NOMO-1 treated with dmso at 0.1 percent for 144 hours (cell line): ENCODE measurements around the gene C19orf38.
"Not testable (repeated sequence)": the region's sequence is repeated elsewhere in the genome, so short reads cannot be mapped to it uniquely, and the experiment has no call there.

ENCODE experiments used
- DNase-seq: peaks from one replicate; lab custom pipeline; 2025; ENCODE audit not compliant: unreplicated experiment; lab: John Stamatoyannopoulos, UW

The C19orf38 gene

DNA sequence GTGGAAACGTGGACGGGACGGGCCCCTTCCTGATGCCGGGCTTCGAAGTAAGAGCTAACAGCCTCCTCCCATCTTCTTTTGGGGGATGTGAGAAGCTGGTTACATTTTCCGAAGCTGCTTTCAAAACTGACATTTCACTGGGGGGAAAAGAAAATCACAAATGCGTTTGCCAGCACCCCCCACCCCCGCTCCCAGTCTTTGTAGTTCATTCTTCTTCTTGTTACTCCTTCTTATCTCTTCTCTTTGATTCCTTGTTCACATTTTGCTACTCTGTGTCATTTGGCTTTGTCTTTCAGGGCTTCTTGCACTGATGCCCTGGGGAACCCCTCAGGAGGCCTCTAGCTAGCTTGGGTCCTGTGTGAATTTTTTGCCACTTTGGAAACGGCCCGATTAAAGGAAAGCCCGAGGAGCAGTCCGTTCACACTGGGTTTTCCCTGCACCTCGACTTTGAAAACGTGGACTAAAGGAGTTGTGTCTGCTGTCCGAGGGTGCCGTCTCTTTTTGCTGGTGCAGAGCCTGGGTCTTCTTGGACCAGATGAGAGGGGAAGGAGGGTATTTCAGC, 24.4 kb downstream of the C19orf38 start:
- no peak for DNase-seq

DNA sequence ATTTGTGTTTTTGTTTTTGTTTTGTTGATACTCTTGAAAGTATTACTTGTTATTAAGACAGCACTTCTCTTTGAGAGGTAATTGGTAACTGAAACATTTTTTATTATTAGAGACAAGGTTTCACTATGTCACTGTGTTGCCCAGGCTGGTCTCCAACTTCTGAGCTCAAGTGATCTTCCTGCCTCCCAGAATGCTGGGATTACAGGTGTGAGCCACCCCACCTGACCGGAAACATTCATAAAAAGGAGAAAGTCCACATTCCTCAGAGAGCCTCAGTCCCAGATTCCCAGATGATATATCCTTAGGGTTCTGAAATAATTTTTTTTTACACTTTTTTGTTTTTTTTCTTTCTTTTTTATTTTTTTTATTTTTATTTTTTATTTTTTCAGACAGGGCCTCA, 25.8 kb downstream of the C19orf38 start:
- no peak for DNase-seq

DNA sequence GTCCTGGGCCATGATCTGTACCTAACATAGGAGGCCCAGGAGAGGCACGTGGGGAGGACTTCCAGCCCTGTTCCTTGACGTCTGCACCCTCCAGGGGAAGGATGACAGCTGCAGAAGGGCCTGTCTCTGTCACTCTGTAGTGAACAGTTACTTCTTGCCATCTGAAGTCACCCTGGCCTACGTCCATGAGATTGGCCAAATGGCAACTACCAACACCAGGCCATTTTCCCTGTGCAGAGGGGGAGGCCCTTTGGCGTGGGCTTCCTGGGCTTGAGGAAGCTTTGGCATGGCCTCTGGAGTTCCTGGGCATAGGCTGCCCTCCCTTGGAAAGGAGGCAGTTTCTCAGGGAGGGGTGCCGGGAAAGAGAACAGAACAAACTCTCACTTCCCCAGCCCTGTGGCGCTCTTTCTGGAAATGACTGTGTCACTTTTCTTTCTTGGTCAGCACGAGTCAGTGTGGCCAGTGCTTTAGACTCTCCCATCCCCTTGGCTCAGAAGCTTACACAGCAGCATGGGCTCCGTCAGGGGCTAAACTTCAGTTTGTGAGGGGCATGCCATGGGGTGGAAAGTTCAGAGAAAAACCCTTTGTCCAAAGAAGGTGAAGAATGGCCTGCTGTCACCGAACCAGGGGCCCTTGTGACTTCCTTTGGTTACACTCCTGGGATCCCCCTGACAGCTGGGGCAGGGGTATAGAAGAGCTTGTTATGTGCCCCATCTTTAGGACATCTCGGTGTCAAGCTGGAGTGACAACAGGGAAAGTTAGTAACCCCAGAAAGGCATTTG, 28.4 kb downstream of the C19orf38 start:
- DNase-seq = no peak

DNA sequence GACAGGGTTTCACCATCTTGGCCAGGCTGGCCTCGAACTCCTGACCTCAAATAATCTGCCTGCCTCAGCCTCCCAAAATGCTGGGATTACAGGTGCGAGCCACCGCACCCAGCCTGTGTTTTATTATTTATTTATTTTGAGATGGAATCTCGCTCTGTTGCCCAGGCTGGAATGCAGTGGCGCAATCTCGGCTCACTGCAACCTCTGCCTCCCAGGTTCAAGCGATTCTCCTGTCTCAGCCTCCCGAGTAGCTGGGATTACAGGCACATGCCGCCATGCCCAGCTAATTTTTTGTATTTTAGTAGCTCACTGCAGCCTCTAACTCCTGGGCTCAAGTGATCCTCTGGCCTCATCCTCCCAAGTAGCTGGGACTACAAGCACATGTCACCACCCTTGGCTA, 29.4 kb downstream of the C19orf38 start:
- DNase-seq = not testable (repeated sequence)

DNA sequence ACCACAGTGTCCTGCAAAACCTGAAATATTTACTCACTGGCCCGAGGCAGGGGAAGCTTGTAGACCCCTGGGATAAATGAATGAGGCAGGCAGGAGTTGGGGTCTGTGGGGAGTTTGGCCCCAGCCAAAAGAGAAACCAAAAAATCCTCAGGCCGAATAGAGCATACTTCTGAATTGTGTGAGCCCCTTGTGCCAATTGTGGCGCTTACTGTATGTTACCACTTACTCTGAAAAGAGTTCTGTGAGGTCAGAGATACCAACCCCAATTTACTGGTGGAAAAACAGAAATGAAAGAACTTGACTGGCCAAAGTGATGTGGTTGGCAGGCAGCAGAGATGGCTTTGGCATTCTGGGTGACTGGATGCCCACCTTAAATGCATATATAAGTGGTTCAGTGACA, 30.0 kb downstream of the C19orf38 start:
- no peak for DNase-seq

DNA sequence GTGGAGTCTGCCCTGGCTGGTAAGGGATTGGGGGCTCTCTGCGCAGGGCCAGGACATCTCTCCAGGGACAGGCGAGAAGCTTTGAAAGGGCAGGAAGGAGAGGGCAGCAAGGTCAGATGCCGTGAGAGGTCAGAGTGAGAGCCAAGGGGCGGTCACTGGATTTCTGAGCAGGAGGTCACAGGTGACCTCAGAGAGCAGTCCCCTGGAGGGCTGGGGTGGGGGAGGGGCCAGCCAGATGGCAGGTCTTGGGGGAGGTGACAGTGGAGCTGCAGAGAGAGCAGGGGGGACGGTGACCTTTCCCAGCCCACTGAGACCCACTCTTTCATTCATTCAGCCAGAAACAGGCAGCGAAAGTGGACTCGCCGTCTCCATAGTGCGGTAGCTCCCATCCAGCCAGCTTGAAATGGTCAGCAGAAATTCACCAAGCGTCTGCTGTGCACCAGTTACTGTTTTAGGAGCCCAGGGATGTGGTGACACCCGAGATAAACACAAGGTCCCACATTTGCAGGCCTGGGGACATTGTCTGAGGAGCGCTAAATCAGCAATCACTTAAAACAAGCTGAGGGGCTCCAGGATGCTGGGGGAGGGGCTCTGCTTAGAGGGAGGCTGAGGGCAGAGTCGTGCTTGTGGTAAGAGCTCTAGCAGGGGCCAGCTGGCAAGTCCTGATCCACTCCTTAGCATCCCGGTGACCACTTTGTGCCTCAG, 33.3 kb downstream of the C19orf38 start:
- no peak for DNase-seq

DNA sequence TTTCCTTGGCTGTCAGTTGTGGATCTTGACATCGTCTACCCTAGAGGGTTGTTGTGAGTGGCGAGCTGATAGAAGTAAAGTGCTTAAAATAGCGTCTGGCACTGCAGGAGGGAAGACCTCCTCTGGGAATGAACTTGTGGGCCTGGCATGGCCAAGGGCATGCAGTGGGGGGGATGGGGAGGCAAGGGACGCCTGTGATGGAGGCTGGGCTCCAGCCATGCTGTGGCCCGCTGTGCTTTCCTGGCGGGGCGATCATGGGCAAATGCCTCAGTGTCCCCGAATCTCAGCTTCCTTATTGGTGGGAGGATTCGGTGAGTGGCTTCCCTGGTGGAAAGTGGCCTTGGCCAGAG, 33.9 kb downstream of the C19orf38 start:
- no peak for DNase-seq

DNA sequence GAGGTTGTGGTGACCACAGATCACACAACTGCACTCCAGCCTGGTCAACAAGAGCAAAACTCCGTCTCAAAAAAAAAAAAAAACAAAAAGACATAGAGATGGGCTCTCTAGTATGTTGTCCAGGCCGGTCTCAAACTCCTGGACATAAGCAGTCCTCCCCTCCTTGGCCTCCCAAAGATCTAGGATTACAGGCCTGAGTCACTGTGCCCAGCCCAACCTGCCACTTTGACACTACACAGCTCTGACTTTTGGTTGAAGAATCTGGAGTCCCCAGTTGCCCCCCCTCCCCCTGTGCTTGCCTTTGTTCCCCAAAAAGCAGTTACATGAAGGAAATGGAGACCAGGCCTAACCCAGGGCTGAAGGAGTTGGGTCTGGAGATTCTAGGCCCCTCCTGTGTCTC, 36.1 kb downstream of the C19orf38 start:
- no peak for DNase-seq

DNA sequence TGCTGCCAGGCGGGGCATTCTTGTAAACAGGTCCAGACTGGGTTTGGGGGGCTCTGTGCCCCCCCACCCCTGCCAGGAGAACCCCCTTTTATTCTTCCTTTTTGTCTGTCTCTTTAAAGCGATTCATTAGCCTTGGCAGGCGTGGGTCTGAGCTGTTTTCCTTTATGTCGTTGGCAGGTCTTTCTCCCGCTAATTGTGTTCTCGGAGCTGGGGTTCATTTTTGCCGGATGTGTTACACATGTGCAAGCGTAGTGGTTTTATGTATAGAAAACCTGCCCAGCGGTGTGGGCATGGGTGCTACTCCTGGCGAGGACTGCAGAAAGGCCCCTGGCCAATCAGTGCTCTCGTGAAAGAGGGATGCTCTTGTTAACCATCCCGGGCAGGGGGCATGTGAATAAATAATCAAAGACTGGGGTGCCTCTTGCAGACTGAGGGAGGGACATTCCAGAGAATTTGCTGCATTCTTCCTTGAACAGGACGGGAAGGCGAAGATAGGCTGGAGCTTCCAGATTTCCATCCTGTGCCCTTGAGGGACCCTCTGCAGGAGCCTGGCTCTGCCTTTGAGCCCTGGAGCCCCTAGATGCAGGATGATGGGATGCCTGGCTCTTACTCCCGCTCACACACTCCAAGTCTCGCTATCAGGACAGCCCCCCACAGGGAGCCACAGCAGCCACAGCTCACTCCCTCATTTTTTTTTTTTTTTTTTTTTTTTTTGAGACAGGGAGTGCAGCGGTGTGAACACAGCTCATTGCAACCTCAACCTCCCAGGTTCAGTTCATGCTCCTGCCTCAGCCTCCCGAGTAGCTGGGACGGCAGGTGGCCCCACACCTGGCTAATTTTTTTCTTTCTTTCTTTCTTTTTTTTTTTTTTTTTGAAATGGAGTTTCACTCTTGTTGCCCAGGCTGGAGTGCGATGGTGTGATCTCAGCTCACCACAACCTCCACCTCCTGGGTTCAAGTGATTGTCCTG, 37.3 kb downstream of the C19orf38 start:
- no peak for DNase-seq

DNA sequence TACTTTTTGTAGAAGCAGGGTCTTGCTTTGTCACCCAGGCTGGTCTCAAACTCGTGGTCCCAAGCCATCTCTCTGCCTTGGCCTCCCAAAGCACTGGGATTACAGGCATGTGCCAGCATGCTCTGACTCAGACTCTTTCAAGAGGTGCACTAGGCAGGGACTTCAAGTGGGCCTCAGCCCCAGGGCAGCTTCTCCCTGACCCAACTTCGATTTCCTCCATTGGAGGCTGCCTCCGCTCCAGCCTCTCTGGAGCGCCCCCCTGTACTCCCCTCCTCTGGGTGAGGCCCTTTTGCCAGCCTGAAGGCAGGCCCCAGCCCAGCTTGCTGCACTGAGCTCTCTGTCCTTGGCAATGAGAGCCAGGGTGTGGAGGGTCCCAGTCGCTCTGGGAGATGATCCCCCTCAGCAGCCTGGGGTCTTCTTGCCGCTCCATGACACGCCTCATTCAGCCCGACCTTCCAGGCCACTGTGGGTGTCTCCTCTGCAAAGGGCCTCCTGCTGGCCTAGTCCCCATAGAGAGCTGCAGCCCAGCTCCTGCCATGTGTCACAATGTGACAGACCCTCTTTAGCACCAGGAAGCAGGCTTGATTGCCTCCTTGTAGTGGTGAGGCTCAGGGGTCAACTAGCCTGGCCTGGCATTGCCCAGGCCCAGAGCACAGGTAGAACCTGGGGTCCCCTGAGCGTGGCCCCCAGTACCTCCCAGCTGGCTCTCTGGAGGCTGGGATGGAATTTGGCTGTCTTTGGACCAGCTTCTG, 39.6 kb downstream of the C19orf38 start:
- DNase-seq = no peak

DNA sequence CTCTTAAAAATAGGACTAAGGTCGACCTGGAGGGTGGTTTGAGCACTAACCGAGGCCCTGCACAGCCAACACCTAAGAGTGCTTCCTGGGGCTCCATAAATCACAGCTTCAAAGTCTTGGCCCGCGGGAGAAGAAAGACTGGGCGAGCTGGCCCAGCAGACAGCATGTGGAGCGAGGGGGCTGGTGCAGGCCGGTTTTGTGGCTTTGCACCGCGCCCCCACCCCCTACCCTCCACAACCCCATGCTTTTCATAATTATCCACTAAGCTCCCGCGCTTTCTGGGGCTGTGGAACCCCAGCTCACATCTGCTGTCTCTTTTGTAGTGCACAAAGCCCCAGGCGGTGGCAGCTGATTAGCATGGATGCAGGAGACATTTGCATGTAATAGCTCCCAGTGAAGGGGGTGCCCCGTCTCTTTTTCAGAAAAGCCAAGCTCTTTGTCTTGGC, 40.2 kb downstream of the C19orf38 start:
- DNase-seq = no peak

DNA sequence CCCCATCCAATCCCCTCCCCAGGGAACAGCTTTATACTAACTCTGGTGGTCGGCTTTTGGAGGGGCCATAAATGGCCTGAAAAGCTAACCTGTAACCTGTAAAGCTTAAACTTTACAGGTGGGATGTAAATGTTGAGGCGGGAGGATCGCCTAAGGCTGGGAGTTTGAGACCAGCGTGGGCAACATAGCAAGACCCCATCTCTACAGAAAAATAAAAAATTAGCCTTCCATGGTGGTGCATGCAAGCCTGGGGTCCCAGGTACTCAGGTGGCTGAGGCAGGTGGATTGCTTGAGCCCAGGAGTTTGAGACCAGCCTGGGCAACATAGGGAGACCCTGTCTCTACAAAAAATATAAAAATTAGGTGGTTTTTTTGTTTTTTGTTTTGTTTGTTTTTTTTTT, 41.7 kb downstream of the C19orf38 start:
- no peak for DNase-seq

DNA sequence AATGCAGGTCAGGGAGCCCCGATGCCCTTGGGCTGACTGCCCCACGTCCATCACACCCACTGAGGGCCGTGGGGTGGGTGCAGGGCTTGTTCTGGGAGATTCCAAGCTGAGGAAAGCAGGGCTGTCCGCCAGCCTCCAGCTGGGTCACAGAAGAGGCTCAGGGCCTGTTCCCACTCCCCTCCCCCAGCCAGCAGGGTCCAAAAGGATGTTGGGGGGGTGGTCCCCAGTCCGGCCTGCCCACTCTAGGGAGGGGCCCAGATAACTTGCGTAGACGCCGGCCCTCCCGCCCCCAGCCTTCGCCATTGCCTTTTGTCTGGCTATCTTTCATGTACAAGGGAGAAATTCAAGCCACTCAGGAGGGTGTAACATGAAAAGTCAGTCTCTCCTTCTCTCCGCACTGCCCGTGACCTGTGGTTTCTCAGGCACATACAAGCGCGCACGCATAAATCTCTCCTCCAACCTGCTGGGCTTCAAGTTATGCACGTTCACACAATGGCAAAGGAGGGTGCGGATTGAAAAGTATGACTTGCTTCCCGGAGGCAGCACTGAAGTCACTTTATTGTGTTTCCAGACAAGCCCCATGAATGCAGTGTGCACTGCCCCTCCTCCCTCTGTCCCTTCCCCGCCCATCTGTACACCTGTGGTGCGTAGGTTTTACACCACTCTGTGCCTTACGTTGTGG, 43.3 kb downstream of the C19orf38 start:
- no peak for DNase-seq

DNA sequence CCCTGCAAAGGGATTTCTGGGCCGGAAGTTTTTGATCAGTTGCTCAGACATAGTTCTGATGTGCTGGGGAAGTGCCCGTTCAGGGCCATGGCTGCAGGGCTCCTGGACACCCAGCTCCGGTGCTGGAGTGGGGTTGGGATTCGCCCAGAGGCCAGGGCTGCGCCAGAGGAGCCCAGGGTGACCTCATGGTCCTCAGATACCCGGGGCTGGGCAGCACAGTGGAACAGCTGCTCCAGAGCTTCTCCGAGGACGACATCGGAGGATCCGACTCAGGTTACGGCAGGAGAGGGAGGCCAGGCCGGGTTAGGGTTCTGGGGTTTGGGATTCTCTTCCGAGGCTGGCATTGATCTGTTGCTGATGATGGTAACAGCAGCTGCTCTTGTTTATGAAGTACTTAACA, 44.0 kb downstream of the C19orf38 start:
- no peak for DNase-seq

DNA sequence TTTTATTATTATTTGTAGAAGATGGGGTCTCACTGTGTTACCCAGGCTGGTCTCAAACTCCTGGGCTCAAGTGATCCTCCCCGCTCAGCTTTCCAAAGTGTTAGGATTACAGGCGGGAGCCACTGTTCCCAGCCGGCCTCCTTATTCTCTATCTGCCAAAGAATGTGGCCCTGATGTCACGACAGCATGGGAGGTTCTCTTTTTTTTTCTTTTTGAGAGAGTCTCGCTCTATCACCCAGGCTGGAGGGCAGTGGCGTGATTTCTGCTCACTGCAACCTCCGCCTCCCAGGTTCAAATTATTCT, 46.6 kb downstream of the C19orf38 start:
- DNase-seq = no peak

DNA sequence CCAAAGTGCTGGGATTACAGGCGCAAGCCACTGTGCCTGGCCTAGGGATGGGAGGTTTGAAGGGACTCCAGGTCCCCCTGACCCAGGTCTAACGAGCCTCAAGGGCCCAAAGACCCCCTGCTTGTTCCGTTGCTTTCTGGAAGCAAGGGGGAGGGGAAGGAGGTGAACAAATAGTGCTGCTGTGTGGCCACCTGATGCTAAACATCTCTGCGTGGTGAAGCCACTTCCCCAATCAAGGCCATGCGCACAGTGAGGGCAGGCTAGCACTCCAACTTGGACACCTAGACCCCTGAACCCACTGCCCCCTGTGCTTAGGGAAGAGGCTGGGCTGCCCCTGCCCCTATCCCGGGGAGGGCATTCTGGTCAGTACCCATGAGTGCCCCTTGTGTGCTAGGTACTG, 47.1 kb downstream of the C19orf38 start:
- no peak for DNase-seq

DNA sequence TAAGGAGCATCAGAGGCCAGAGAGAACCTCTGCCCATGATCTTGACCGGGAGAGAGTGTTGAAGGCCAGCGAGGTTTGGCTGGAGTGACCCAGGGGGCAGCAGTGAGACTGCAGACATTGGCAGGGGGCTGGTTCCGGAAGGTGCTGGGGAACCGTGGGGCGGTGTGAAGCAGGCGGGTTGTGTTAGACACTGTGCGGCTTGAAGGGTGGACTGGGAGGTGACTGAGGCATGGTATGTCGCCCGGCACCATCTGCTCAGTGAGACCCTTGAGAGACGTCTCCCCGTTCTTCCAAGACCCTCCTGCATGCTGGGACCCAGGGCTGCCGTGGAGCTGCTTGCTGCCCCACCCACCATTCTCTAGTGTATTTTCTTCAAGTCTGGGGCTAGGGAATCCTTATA, 47.7 kb downstream of the C19orf38 start:
- DNase-seq = no peak

DNA sequence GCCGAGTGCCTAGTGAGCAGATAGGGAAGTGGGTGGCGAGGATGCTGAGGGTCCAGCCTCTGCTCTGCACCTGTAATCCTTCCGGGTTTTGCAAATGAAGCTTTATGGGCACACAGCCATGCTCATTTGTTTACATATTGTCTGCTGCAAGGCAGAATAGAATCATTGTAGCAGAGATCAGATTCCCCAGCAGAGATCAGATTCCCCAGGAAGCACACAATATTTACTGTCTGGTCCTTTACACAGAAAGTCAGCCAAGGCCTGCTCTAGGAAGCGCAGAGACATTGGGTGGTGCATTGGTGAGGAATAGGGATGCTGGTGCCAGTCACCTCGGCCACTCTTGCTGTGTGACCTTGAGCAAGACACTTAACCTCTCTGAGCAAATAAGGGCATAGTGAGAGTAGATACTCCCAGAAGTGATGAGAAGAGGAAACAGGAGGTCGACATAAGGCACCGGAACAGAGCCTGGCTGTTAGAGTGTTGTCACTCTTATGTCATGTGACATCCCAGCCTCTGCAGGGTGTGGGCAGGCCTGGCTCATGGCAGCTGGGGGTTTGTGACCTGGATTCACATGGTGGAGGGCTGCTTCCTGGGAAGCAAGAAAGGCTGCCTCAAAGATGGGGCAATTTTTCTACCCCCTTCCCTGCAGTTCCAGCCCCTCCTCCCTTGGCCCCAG, 48.8 kb downstream of the C19orf38 start:
- no peak for DNase-seq

DNA sequence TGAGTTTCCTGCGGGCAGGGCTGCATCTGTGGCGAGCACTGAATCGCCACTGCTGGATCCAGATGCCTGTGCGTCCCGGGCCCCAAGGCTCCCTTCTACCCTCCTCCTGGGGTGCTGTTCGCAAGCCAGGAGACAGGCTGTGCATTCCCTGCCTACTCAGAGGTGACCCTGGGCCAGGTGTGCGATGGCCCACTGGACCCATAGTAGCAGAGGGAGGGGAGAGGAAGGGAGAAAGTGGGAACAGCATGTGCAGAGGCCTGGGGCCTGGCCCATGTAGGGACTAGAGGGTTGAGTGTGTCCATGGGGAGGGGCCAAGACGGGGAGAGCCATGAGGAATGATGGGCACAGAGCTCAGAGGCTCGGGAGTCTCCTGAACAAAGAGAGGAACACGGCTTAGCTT, 50.4 kb downstream of the C19orf38 start:
- no peak for DNase-seq
